ENCODE data around the gene TMEM119.

The TMEM119 gene

DNA sequence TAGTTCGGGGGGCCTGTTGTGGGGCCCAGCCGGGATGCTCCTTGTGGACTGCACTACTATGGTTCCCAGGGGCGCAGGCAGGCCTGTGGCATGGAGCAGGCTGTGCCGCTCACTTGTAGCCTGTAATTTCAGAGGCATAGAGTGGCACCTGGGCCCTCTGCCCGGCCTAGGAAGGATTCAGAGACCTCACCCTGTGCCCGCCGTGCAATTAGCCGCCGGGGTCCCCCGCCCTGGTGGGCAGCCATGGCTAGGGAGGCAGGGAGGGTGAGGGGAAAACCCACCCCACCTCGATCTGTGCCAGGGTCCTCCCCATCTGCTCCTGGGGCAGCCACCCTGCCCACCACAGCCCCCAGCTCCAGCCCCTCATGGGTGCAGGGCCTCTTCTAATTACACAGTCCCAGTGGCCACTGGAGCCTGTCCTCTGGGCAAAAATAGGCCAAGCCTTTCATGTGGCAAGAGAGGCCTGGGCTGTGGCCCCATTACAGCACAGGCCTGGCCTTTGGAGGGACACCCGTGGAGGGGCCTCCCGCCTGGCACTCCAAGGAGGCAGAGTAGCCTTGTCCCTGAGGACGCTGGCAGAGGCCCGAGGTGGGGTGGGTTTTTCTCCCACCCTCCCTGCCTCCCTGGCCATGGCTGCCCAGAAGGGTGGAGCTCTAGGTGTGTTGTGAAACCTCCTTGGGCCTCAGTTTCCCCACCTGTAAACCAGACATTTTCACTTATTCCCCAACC is 5.3 kb upstream of the TMEM119 start:
- Mint-ChIP-seq H3K4me1 (ENCODE audit: low read depth) (peaks cover 3% of the 10 kb centered on the region), H3K36me3 (ENCODE audit: low read depth) (no peaks in the 10 kb centered on the region), H3K27ac (no peak overlapping the region), H3K4me3 (no peak overlapping the region), H3K27me3 (peaks cover 4% of the 10 kb centered on the region), H3K9me3 (no peaks in the 10 kb centered on the region)

DNA sequence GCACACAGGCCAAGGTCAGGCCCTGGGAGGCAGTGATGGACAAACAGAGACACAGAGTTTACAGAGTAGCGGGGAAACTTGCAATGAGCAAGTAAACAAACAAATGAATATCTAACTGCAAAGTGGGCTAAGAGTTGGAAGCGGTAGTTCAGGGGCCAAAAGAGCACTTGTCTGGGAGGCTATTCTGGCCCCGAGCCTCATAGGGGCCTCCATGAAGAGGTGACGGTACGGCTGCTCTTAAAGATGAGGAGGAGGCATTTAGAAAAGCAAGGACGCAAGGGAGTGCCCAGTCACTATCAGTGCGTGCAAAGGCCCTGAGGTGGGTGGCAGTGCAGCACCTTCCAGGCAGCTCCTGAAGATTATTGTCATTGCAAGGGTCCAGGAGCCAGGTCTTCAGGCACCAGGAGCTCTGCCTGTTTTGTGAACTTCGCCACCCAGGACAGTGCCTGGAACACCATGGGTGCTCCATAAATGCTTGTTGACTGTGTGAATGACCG is 4.4 kb upstream of the TMEM119 start:
- Mint-ChIP-seq H3K27me3 (peaks cover 4% of the 10 kb centered on the region), H3K27ac (no peak overlapping the region), H3K4me3 (no peak overlapping the region), H3K4me1 (ENCODE audit: low read depth) (peaks cover 3% of the 10 kb centered on the region), H3K9me3 (no peaks in the 10 kb centered on the region), H3K36me3 (ENCODE audit: low read depth) (no peaks in the 10 kb centered on the region)

- Mint-ChIP-seq H3K9me3 (no peaks in the 10 kb centered on the region), H3K4me3 (no peak overlapping the region), H3K36me3 (ENCODE audit: low read depth) (no peaks in the 10 kb centered on the region), H3K27ac (no peak overlapping the region), H3K27me3 (peaks cover 4% of the 10 kb centered on the region), H3K4me1 (ENCODE audit: low read depth) (peaks cover 3% of the 10 kb centered on the region)
These were observed 2.8 kb upstream of the TMEM119 start for GRCh38 chr12:108600702-108601007.

GRCh38 chr12:108599948-108600701 is 2.2 kb upstream of the TMEM119 start:
- H3K9me3 Mint-ChIP-seq = no peaks in the 10 kb centered on the region
- H3K4me3 Mint-ChIP-seq = no peak overlapping the region
- H3K36me3 Mint-ChIP-seq (ENCODE audit: low read depth) = no peaks in the 10 kb centered on the region
- no peaks in the 10 kb centered on the region for H3K4me1 Mint-ChIP-seq (ENCODE audit: low read depth)
- peaks cover 4% of the 10 kb centered on the region for H3K27me3 Mint-ChIP-seq
- no peak overlapping the region for H3K27ac Mint-ChIP-seq

DNA sequence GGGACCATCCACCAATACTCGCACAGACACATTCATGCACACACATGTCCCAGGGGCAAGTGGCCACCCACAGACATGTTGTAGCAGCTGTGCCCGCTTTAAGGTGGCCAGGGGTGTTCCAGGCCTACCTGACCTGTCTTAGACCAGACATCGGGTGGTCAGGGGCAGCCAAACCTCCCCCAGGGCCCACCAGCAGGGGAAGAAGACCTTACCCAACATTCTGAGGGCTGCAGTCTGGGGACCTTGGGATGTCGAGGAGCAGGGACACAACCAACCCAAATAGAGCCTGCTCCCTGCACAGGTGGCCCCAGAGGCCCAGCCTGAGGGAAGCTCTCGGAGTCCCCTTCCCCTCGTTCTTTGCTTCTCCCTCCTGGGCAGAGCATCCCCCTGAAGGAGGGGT is 1.7 kb upstream of the TMEM119 start:
- Mint-ChIP-seq H3K4me1 (ENCODE audit: low read depth) (no peaks in the 10 kb centered on the region), H3K9me3 (no peaks in the 10 kb centered on the region), H3K27ac (no peak overlapping the region), H3K36me3 (ENCODE audit: low read depth) (no peaks in the 10 kb centered on the region), H3K4me3 (no peak overlapping the region), H3K27me3 (peaks cover 4% of the 10 kb centered on the region)

DNA sequence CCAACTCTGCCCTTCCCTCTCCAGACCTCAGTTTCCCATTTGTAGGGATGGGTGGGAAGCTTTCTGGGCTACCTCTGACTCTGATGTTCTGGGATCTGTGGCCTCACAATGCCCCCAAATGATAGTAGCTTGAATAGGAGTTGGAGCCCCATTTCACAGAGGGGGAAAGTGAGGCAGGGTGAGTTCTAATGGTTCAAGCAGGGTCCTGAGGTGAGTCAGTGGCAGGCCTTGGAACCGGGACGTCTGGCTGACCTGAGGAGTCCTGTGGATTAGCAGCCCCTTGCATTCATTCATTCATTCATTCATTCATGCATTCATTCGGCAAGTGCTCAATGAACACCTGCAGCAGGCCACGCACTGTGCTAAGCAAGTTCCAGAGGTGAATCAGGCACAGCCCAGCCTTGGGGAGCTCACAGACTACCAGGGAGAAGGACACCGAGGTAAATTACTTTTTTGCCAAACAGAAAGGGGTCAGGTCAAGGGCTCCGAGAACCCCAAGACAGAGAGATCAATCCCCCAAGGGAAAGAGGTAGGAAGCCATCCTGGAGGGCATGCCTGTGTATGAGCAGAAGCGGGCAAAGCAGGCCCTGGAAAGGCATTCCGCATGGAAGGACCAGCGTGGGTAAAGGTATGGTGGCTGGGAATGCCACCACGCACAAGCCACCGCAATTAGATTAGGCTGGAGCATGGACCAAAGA is 818 bp upstream of the TMEM119 start:
- no peaks in the 10 kb centered on the region for H3K9me3 Mint-ChIP-seq
- H3K27ac Mint-ChIP-seq = no peak overlapping the region
- peaks cover 4% of the 10 kb centered on the region for H3K27me3 Mint-ChIP-seq
- no peak overlapping the region for H3K4me3 Mint-ChIP-seq
- no peaks in the 10 kb centered on the region for H3K36me3 Mint-ChIP-seq (ENCODE audit: low read depth)
- H3K4me1 Mint-ChIP-seq (ENCODE audit: low read depth) = no peaks in the 10 kb centered on the region

DNA sequence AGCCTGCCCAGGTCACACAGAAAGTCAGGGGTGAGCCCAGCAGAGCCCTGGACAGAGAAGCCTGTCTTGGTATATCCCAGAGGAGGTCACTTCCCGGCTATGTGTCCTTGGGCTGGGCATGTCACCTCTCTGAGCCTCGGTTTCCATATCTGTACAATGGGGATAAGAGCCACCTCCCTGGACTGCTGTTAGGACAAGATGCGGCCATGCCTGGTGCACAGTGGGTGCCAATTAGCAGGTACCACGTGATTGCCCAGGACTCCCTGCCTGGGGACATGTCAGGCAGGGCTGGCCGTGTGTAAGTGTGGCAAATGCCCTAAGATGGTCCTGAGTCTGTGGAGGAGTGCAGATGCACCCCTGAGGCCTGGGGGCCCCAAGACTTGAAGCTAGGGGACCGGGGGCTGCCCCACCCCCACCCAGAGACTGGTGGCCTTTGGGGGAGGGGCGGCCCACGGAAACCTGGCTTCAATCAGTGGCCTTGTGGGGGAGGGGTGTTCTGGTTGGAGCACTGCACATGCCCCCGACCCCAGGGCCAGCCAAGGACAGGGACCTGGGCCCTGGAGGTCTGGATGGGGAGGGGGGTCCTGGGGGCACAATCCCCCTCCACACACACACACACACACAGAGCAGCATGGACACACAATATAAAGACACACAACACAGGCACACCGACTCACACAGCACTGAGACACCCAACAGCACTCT is 878 bp downstream of the TMEM119 start:
- no peaks in the 10 kb centered on the region for H3K9me3 Mint-ChIP-seq
- no peaks in the 10 kb centered on the region for H3K36me3 Mint-ChIP-seq (ENCODE audit: low read depth)
- no peak overlapping the region for H3K27ac Mint-ChIP-seq
- H3K4me3 Mint-ChIP-seq = no peak overlapping the region
- H3K27me3 Mint-ChIP-seq = peaks cover 4% of the 10 kb centered on the region
- H3K4me1 Mint-ChIP-seq (ENCODE audit: low read depth) = no peaks in the 10 kb centered on the region

DNA sequence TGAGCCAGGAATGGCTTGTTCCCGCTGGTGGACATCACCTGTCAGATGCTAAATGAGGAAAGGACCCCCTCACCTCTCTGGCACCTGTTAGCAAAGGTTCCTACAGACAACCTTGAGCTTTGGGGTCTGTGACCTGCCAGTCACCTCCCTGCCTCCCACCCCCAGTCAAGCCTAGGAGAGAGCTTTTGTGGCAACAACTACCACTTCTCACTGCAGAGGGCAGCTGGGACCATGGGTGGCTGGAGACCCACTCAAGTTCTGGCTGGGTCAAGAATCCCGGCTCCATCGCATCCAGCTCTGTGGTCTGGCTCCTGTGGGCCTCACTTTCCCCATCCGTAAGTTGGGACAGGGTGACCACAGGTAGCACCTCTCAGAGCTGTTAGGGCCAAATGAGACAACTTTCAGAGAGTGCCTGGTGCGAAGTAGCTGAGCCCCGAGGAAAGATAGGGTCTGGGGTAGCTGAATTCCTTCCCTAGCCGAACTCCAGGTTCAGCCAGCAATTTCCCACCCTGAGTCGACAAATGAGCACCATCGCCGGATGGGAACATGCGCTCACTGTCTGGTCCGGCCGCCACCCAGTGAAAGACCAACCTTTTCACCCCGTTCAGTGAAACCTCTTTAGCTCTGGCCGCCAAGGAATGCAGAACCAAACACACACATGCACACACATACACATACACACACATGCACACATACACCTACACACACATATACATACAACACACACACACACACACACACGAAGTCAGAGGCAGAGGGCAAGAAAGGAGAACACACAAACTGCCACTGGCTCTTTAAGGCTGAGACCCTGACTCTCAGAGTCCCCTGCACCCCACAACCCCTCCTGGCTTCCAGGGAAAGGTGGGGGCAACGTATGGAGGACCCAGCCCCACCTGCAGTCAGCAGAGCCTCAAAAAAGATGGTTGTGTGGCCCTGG is 1.9 kb downstream of the TMEM119 start:
- Mint-ChIP-seq H3K9me3 (no peaks in the 10 kb centered on the region), H3K27me3 (peaks cover 4% of the 10 kb centered on the region), H3K4me3 (no peak overlapping the region), H3K36me3 (ENCODE audit: low read depth) (no peaks in the 10 kb centered on the region), H3K4me1 (ENCODE audit: low read depth) (no peaks in the 10 kb centered on the region), H3K27ac (no peak overlapping the region)

- no peaks in the 10 kb centered on the region for H3K9me3 Mint-ChIP-seq
- H3K4me1 Mint-ChIP-seq (ENCODE audit: low read depth) = no peaks in the 10 kb centered on the region
- no peak overlapping the region for H3K4me3 Mint-ChIP-seq
- H3K36me3 Mint-ChIP-seq (ENCODE audit: low read depth) = no peaks in the 10 kb centered on the region
- peaks cover 4% of the 10 kb centered on the region for H3K27me3 Mint-ChIP-seq
- no peak overlapping the region for H3K27ac Mint-ChIP-seq
These were observed 2.7 kb downstream of the TMEM119 start for GRCh38 chr12:108594960-108595710.

DNA sequence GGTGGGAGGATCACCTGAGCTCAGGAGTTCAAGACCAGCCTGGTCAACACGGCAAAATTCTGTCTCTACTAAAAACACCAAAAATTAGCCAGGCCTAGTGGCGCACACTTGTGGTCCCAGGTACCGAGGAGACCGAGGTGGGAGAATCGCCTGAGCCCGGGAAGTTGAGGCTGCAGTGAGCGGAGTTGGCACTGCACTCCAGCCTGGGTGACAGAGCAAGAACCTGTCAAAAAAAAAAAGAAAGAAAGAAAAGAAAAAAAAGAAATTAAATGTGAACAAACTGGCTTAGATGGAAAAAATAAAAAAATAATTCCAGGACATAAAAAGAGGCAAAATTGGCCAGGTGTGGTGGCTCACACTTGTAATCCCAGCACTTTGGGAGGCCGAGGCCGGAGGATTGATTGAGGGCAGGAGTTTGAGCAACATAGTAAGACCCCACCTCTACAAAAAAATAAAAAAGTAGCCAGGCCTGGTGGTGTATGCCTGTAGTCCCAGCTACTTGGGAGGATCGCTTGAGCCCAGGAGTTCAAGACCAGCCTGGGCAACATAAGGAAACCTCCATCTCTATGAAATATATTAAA is 3.5 kb downstream of the TMEM119 start:
- H3K4me1 Mint-ChIP-seq (ENCODE audit: low read depth) = no peaks in the 10 kb centered on the region
- H3K27me3 Mint-ChIP-seq = peaks cover 4% of the 10 kb centered on the region
- H3K27ac Mint-ChIP-seq = peak overlapping the region; percentile 10
- no peaks in the 10 kb centered on the region for H3K36me3 Mint-ChIP-seq (ENCODE audit: low read depth)
- no peaks in the 10 kb centered on the region for H3K9me3 Mint-ChIP-seq
- no peak overlapping the region for H3K4me3 Mint-ChIP-seq

DNA sequence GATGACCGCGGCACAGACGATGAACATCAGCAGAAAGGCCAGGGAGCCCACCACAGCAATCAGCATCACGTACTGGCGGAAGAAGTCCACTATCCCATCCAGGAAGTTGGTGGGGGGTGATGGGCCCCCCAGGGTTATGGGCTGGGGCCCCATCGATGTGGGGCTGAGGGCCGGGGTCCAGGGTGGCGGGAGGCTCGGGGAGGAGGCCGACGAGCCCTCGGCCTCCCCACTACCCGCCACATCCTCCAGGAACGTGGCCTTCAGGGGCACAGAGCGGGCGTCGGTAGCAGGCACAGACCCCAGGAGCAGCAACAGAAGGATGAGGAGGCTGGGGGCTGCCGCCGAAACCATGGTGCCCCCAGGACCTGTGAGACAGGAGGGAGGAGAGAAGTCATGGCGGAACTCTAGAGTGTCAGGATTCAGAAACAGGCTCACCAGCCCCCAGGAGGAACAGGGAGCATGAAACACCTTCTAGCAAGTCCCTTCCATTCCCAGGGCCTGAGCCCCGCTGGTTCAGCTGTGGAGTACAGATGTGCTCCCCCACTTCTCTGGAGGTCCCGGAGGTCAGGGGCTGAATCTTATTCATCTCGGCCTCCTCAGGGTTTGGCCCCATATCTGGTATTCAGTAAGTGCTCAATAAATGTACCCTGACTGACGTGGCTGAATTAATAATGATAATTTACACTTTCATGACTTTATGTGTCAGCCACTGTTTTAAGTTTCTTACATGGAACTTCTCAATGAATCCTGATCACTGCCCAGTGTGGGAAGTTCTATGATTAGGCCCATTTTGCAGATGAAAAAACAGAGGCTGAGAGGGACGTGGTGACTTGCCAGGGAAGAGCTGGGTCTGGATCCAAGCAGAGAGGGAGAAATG is 5.6 kb downstream of the TMEM119 start:
- Mint-ChIP-seq H3K9me3 (no peaks in the 10 kb centered on the region), H3K36me3 (ENCODE audit: low read depth) (no peaks in the 10 kb centered on the region), H3K27ac (no peak overlapping the region), H3K27me3 (no peaks in the 10 kb centered on the region), H3K4me1 (ENCODE audit: low read depth) (no peaks in the 10 kb centered on the region), H3K4me3 (no peak overlapping the region)

DNA sequence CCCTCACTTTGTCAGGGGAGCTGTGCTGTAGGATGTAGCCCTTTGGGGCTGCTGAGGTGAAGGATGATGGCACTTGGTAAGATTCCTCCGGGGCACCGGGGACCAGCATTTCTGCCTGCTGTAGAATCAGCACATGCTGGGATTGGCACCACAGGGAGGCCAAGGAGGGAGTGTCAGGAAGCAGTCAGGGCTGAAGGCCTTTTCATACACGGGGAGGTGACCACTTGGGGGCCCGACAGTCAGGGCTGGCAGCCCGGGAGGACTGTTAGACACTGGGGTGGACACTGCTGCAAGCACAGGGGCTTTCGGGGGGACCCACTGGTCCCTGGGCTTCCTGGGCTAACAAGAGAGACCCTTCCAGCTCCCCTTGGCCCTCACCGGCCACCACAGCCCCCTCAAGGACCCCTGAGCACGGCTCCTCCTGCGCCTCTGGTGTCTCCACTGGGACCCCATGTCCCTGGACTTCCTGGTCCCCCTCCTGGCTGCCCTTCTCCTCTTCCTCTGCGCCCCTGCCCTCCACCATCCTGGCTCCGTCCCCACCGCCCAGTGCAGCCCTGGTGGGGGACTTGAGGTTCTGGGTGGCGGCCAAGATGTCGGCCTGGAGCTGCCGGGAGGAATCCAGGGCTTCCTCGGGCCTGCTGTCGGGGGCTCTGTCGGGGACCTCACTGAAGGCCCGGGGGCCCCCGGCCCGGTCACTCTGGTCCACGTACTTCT is 6.5 kb downstream of the TMEM119 start:
- Mint-ChIP-seq H3K27me3 (no peaks in the 10 kb centered on the region), H3K36me3 (ENCODE audit: low read depth) (no peaks in the 10 kb centered on the region), H3K27ac (no peak overlapping the region), H3K9me3 (no peaks in the 10 kb centered on the region), H3K4me1 (ENCODE audit: low read depth) (no peaks in the 10 kb centered on the region), H3K4me3 (no peak overlapping the region)

All from stimulated activated naive CD8-positive, alpha-beta T cell treated with anti-CD3 and anti-CD28 coated beads, Interleukin-15, Interleukin-2, amounts not matched to agents 100 ng/mL and 50 ng/mL, for 24 hours (primary cell).